OCI-LY1 (cell line): ENCODE results near the gene LCAT.

Experiments used
- EZH2 ChIP-seq: fragments of 200-600 bp; sonication (generic), shearing (Covaris generic); IDR thresholded peaks from 2 replicates; pipeline ENCODE4 v1.8.0; 2017; ENCODE audit warnings: borderline replicate concordance, mixed run types, mild to moderate bottlenecking, antibody characterized with exemption, low read length, moderate library complexity, mixed read lengths
- TF ChIP-seq, protein P1 (sequence below): fragments of 200-600 bp; sonication (generic), shearing (Covaris generic); IDR thresholded peaks from 2 replicates; pipeline ENCODE4 v1.5.1; 2017; ENCODE audit warnings: mild to moderate bottlenecking, antibody characterized with exemption, low read length, moderate library complexity, mixed read lengths

- TF ChIP-seq, protein P1, sequence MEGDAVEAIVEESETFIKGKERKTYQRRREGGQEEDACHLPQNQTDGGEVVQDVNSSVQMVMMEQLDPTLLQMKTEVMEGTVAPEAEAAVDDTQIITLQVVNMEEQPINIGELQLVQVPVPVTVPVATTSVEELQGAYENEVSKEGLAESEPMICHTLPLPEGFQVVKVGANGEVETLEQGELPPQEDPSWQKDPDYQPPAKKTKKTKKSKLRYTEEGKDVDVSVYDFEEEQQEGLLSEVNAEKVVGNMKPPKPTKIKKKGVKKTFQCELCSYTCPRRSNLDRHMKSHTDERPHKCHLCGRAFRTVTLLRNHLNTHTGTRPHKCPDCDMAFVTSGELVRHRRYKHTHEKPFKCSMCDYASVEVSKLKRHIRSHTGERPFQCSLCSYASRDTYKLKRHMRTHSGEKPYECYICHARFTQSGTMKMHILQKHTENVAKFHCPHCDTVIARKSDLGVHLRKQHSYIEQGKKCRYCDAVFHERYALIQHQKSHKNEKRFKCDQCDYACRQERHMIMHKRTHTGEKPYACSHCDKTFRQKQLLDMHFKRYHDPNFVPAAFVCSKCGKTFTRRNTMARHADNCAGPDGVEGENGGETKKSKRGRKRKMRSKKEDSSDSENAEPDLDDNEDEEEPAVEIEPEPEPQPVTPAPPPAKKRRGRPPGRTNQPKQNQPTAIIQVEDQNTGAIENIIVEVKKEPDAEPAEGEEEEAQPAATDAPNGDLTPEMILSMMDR: no peak
- TF ChIP-seq EZH2: no peak
Measured at GRCh38 chr16:67892899-67893742, 50.8 kb downstream of the LCAT start, which contains the start of gene PSKH1.
